PC-9 (cell line): ENCODE measurements around the gene YWHAB.

Experiments
- CTCF ChIP-seq: fragments of 200-600 bp; sonication (generic); conservative IDR thresholded peaks from 2 replicates; pipeline ENCODE4 v1.6.1; 2017; ENCODE audit warnings: mixed run types, antibody characterized with exemption, mild to moderate bottlenecking, moderate library complexity
- EZH2 ChIP-seq: fragments of 200-600 bp; sonication (generic); IDR thresholded peaks from 2 replicates; pipeline ENCODE4 v1.8.0; 2017; ENCODE audit warnings: antibody characterized with exemption, low read depth

DNA sequence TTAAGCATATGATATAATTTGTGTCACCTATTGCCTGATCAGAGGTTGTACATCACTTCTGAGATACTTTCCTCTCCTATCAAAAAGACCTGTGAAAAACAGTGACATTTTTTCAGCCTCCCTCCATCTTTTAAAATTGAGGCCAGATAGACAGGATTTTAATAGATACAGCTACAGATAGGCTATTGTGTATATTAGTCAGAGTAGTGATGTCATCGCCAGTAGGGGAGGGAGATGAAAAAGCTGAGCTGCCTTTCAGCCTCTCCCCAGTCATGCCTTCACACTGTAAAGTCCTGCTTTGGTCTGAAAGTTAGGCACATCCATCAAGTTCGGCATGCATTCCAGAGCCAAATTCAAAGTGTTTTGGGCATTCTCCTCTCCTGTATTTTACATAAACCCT is 16.5 kb downstream of the YWHAB start:
- no peak for TF ChIP-seq CTCF
- TF ChIP-seq EZH2 = no peak
